H1 (cell line): ENCODE data around the gene MAP4K4. TPM values are rescaled to one million over a fixed set of nuclear protein-coding genes. Genes with fewer than 3 reads are reported as not detected.

Experiments
- TAF7 ChIP-seq: optimal IDR thresholded peaks from 2 replicates; pipeline ENCODE3; 2011; ENCODE audit warnings: low read depth, mild to moderate bottlenecking, inconsistent platforms, low read length, moderate library complexity, borderline replicate concordance
- polyA plus RNA-seq, 7 experiments: library from polyadenylated mRNA; depleted of rRNA in 3 of 7; stranded (reverse) in 5 of 7; unstranded in 2 of 7; fragments of >200 nt in 5 of 7; fragments of 200-250 nt in 2 of 7; gene quantifications; 1 replicate in 5 of 7; 2 replicates in 1 of 7; 4 replicates in 1 of 7; pipeline versions ENCODE4 v1.2.1 to v1.2.3, GENCODE V29; 2011 to 2013; ENCODE audit warnings: missing spikeins in 2 of 7, mixed read lengths in 2 of 7
- total RNA-seq: library from RNA; stranded (reverse); fragmentation: NEBNext Ultra II Directional; extraction: Animal tissue kit (Norgen Biotek cat#: 25700); gene quantifications from 2 replicates; pipeline ENCODE4 v1.2.1, GENCODE V29; 2021
- TF ChIP-seq, protein P1 (sequence below): IDR thresholded peaks from 2 replicates; pipeline ENCODE4 v1.6.1; 2012; ENCODE audit warnings: inconsistent platforms

The MAP4K4 gene
- total and polyA plus RNA-seq, 2 of the 8 experiments (the other 6 are each of a cell fraction or from before 2014, with no cell fraction given), result 53.2 to 138 TPM

DNA sequence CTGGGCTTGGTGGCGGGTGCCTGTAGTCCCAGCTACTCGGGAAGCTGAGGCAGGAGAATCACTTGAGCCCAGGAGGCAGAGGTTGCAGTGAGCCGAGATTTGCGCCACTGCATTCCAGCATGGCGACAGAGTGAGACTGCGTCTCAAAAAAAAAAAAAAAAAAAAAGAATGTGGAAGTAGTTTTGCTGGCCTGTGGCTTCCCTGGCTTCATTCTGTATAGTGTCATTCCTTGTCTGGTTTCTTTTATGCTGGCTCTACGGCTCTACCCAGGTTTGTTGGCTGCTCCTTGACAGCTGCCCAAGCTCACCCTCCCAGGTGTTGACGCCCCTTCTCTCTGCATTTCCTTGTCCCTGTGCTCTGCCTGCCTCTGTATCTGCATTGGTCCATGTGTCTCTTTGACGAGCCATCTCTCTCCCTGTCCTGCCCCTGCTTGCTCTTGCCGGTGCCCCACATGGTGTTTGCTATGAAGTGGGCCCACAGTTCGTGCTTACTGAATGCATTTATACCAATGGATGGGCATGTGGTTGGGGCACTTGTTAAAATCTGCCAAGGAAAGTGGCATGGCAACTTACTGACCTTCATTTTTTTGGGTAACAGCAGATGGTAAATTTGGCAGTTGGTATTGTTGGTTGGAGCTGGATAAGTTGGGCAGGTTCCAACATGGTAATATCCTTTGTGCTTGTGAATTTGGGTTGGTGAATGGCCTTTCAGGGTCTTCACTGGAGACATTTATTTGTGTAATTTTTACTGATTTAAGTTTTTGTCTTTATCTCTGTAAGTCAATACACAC, 113.9 kb downstream of the MAP4K4 start (continued):
- TF ChIP-seq TAF7, result no peak
- TF ChIP-seq, protein P1, sequence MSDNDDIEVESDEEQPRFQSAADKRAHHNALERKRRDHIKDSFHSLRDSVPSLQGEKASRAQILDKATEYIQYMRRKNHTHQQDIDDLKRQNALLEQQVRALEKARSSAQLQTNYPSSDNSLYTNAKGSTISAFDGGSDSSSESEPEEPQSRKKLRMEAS, result no peak
